Hepatocyte (in vitro differentiated cells): ENCODE results near the gene ZNF750. TPM values are rescaled to one million over a fixed set of nuclear protein-coding genes. Genes with fewer than 3 reads are reported as not detected.

Experiments used
- DNase-seq: peaks from one replicate; pipeline ENCODE4 v3.0.0-alpha.2; 2016; ENCODE audit warnings: low spot score
- H2AFZ ChIP-seq: fragments of 200-600 bp; sonication (generic); 2 replicates; pipeline ENCODE4 v1.6.0; 2016; ENCODE audit warnings: antibody characterized with exemption, mild to moderate bottlenecking
- H3K27ac ChIP-seq: fragments of 200-600 bp; sonication (generic); 2 replicates; pipeline ENCODE4 v1.5.1; 2016; ENCODE audit warnings: mild to moderate bottlenecking
- H3K27me3 ChIP-seq: fragments of 200-600 bp; sonication (generic); 2 replicates; pipeline ENCODE4 v1.6.1; 2016
- H3K36me3 ChIP-seq: fragments of 200-600 bp; sonication (generic); replicated peaks from 2 replicates; pipeline ENCODE4 v1.5.1; 2016; ENCODE audit warnings: low read depth; ENCODE audit not compliant: insufficient read depth
- H3K4me1 ChIP-seq: fragments of 200-600 bp; sonication (generic); 2 replicates; pipeline ENCODE4 v1.5.1; 2016; ENCODE audit warnings: mild to moderate bottlenecking, moderate library complexity; ENCODE audit not compliant: insufficient read depth
- H3K4me2 ChIP-seq: fragments of 200-600 bp; sonication (generic); 2 replicates; pipeline ENCODE4 v1.6.0; 2016
- H3K4me3 ChIP-seq: fragments of 200-600 bp; sonication (generic); 2 replicates; pipeline ENCODE4 v1.5.1; 2016; ENCODE audit warnings: mild to moderate bottlenecking
- H3K79me2 ChIP-seq: fragments of 200-600 bp; sonication (generic); 2 replicates; pipeline ENCODE4 v1.6.0; 2017; ENCODE audit warnings: mild to moderate bottlenecking
- H3K9me2 ChIP-seq: fragments of 200-600 bp; sonication (generic); replicated peaks from 2 replicates; pipeline ENCODE4 v1.6.0; 2017; ENCODE audit warnings: mild to moderate bottlenecking; ENCODE audit not compliant: insufficient read depth
- H3K9me3 ChIP-seq: fragments of 200-600 bp; sonication (generic); 2 replicates; pipeline ENCODE4 v1.5.1; 2016; ENCODE audit warnings: low read depth, mild to moderate bottlenecking
- H4K20me1 ChIP-seq: fragments of 200-600 bp; sonication (generic); 2 replicates; pipeline ENCODE4 v1.6.0; 2016; ENCODE audit warnings: mild to moderate bottlenecking; ENCODE audit not compliant: insufficient read depth, poor library complexity, severe bottlenecking
- EZH2 ChIP-seq: fragments of 200-600 bp; sonication (generic); IDR thresholded peaks from 2 replicates; pipeline ENCODE4 v1.6.1; 2016; ENCODE audit warnings: antibody characterized with exemption, mild to moderate bottlenecking, borderline replicate concordance
- EZH2phosphoT487 ChIP-seq: fragments of 200-600 bp; sonication (generic); IDR thresholded peaks from one replicate; pipeline ENCODE4 v1.6.1; 2018; ENCODE audit warnings: antibody characterized with exemption, mild to moderate bottlenecking, low read depth, moderate library complexity; ENCODE audit not compliant: unreplicated experiment, severe bottlenecking
- WGBS: methylation state at CpG from one replicate; pipeline ENCODE4 v1.1.6; 2016; ENCODE audit warnings: low lambda C conversion rate; ENCODE audit errors: missing lambda C conversion rate; 5-methylcytosine and 5-hydroxymethylcytosine counted together
- polyA plus RNA-seq: library from polyadenylated mRNA; unstranded; fragments of >200 nt; fragmentation: Nextera tagmentation; extraction: Ambion mirVana; gene quantifications from 2 replicates; pipeline ENCODE4 v1.2.1, GENCODE V29; 2016
- total RNA-seq: library from RNA; depleted of rRNA; stranded (reverse); fragments of >200 nt; gene quantifications from 2 replicates; pipeline ENCODE4 v1.2.3, GENCODE V29; 2014
- TF ChIP-seq, protein P1 (sequence below): fragments of 200-600 bp; sonication (generic); IDR thresholded peaks from 2 replicates; pipeline ENCODE4 v1.5.1; 2016; ENCODE audit warnings: antibody characterized with exemption, mild to moderate bottlenecking; ENCODE audit not compliant: poor library complexity

ZNF750 gene
- total and polyA plus RNA-seq, 2 experiments from 2014 or later, result 0.27 to 2.1 TPM

DNA sequence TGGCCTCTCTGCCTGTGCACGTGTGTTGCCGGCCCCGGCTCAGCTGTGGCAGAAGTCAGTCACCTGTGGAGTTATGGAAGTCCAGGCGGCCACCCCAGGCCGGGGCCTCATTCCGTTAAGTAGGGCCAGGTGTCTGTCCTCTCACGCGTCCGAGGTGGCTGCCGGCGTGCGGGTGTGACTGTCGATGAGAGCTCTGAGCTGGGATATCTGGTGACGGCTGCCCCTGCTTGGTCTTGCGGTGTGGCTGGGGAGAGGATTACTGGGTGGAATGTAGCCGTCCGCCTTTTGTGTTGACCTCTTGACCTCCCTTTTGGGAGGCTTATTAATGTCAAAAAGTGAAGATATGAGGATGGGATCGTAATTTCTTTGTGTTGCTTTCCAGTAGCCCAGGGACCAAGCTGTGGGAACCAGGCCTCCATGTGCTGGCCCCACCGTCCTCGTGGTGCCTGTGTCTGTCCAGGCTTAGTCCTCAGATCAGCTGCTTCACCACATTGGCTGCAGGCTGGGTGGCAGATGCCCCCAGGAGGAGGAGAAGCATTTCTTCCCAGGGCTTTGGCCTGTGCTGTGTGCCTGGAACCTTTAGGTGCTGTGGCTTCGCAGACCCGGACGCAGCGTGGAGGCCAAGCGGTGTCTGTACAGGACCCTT lies 23.0 kb upstream of the ZNF750 start:
- TF ChIP-seq EZH2, result no peak
- TF ChIP-seq, protein P1, sequence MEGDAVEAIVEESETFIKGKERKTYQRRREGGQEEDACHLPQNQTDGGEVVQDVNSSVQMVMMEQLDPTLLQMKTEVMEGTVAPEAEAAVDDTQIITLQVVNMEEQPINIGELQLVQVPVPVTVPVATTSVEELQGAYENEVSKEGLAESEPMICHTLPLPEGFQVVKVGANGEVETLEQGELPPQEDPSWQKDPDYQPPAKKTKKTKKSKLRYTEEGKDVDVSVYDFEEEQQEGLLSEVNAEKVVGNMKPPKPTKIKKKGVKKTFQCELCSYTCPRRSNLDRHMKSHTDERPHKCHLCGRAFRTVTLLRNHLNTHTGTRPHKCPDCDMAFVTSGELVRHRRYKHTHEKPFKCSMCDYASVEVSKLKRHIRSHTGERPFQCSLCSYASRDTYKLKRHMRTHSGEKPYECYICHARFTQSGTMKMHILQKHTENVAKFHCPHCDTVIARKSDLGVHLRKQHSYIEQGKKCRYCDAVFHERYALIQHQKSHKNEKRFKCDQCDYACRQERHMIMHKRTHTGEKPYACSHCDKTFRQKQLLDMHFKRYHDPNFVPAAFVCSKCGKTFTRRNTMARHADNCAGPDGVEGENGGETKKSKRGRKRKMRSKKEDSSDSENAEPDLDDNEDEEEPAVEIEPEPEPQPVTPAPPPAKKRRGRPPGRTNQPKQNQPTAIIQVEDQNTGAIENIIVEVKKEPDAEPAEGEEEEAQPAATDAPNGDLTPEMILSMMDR, result no peak
- no peak for TF ChIP-seq EZH2phosphoT487
- Histone ChIP-seq H3K27ac (no peak overlapping the region), H3K4me1 (peaks cover 49% of the 10 kb centered on the region), H3K4me2 (no peak overlapping the region), H3K27me3 (no peaks in the 10 kb centered on the region), H3K79me2 (no peaks in the 10 kb centered on the region), H3K36me3 (no peaks in the 10 kb centered on the region), H2AFZ (no peak overlapping the region), H3K9me3 (no peaks in the 10 kb centered on the region), H3K4me3 (no peak overlapping the region), H4K20me1 (no peaks in the 10 kb centered on the region), H3K9me2 (no peaks in the 10 kb centered on the region)
- no peak for DNase-seq
- 73% methylated on average over 25 of the region's 25 CpGs for WGBS

DNA sequence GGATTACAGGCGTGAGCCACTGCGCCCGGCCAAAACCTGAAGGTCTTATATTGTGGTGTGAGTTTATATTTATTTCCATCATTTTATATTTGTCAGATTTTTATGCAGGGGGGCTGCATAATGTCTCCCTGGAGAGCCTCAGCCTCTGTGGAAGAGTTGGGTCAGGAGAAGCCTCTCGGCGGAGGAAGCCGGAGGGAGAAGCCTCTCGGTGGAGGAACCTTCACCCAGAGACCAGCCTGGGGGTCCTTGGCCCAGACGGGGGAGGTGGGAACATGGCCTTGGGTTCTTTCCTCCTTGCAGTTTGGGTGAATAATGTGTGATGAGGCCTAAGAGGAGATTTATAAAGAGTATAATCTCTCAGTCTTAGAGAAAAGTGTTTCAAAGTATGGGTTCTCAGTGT lies 22.4 kb upstream of the ZNF750 start:
- no peak overlapping the region for H3K27ac ChIP-seq
- no peak overlapping the region for H3K4me2 ChIP-seq
- no peaks in the 10 kb centered on the region for H3K27me3 ChIP-seq
- H3K4me3 ChIP-seq, result no peak overlapping the region
- no peaks in the 10 kb centered on the region for H3K9me3 ChIP-seq
- no peaks in the 10 kb centered on the region for H3K79me2 ChIP-seq
- no peak overlapping the region for H2AFZ ChIP-seq
- H3K36me3 ChIP-seq, result no peaks in the 10 kb centered on the region
- no peak for DNase-seq
- 96% methylated on average over 8 of the region's 8 CpGs for WGBS
- no peaks in the 10 kb centered on the region for H3K9me2 ChIP-seq
- peaks cover 49% of the 10 kb centered on the region for H3K4me1 ChIP-seq
- no peaks in the 10 kb centered on the region for H4K20me1 ChIP-seq
- TF ChIP-seq, protein P1, result no peak
- TF ChIP-seq EZH2 (no peak), EZH2phosphoT487 (no peak)

DNA sequence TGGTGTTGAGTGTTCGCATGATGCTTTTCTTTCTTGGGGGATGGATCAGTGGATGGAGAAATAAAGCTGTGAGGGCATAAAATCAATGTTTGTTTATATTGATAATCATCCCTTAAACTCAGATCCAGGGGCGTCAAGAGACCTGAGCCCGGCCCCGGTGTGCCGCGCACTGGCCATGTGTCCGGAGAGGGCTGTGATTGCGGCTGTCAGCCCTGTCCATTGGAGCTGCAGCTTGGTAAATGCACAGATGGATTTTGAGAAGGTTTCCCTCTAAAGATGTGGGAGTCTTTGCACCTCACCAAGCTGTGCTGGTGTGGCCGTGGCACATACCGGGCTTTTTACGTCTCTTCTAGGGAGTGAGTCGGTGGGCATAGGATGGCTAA lies 21.6 kb upstream of the ZNF750 start:
- H4K20me1 ChIP-seq, result no peaks in the 10 kb centered on the region
- TF ChIP-seq, protein P1, result no peak
- TF ChIP-seq EZH2phosphoT487 (no peak), EZH2 (no peak)
- no peaks in the 10 kb centered on the region for H3K27me3 ChIP-seq
- H3K9me2 ChIP-seq, result no peaks in the 10 kb centered on the region
- H3K4me3 ChIP-seq, result no peak overlapping the region
- no peaks in the 10 kb centered on the region for H3K79me2 ChIP-seq
- H3K27ac ChIP-seq, result no peak overlapping the region
- H3K4me1 ChIP-seq, result peaks cover 41% of the 10 kb centered on the region
- no peak overlapping the region for H3K4me2 ChIP-seq
- no peak for DNase-seq
- H3K9me3 ChIP-seq, result no peaks in the 10 kb centered on the region
- WGBS, result 97% methylated on average over 12 of the region's 12 CpGs
- H2AFZ ChIP-seq, result no peak overlapping the region
- no peaks in the 10 kb centered on the region for H3K36me3 ChIP-seq
